Measurements from ENCODE around the gene CANX.

Gene CANX

DNA sequence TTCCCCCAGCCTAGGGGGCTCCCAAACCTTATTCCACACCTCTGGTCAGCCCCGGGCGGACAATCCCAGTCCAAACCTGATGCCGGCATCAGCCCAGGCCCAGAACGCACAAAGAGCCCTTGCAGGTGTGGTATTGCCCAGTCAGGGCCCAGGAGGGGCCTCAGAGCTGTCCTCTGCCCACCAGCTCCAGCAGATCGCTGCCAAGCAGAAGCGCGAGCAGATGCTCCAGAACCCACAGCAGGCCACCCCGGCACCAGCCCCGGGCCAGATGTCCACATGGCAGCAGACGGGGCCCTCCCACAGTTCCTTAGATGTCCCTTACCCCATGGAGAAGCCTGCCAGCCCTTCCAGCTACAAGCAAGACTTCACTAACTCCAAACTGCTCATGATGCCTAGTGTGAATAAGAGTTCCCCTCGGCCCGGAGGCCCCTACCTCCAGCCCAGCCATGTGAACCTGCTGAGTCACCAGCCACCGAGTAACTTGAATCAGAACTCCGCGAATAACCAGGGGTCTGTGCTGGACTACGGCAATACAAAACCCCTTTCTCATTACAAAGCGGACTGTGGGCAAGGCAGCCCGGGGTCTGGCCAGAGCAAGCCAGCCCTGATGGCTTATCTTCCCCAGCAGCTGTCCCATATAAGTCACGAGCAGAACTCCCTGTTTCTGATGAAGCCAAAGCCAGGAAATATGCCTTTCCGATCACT is 67.4 kb downstream of the CANX start:
- in situ Hi-C loops (cut with HindIII; ENCODE audit: low pct_unique_long_range_greater_than_20kb, low sequenced_read_pairs): no loop called here
- TF ChIP-seq JUND (IDR thresholded peaks at IDR 0.05; ENCODE audit: low read depth): no peak
- DNase-seq (ENCODE audit: low read depth in 1 of 2, low spot score in 1 of 2): no peak

DNA sequence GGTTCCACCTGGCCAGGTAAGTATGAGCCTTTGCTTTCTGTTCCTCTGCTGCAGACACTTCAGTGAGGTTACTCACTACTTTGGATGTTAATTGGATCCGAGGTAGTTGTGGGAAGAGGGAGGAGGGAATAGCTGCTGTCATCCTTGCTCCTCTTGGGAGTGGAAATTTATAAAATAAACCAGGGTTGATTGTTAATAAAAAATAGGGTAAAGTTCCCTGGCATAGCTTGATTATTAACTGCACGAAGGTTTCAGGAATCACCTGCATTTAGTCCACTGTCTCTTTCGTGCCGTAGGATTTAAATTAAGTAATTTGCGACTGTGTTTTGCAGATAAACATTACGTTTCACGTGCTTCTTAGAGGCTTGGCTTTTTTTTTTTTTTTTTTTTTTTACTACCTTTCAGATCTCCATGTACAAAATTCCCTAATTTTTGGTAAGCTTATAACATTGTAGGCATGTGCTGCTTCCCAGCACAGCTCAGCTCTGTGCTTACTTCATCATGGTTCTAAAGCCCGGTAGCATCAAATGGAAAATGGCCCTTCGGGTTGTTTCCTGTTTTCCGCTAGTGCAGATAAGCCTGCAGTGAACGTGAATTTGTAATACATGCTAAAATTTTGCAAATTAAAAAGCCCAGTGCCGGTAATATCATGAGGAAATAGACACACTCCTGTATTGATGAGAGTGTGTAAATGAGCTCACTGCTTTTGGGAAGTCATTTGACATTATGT is 68.1 kb downstream of the CANX start:
- no peak for TF ChIP-seq JUND (IDR thresholded peaks at IDR 0.05; ENCODE audit: low read depth)
- no peak for DNase-seq (ENCODE audit: low read depth in 1 of 2, low spot score in 1 of 2)
- in situ Hi-C loops (cut with HindIII; ENCODE audit: low pct_unique_long_range_greater_than_20kb, low sequenced_read_pairs): no loop called here

DNA sequence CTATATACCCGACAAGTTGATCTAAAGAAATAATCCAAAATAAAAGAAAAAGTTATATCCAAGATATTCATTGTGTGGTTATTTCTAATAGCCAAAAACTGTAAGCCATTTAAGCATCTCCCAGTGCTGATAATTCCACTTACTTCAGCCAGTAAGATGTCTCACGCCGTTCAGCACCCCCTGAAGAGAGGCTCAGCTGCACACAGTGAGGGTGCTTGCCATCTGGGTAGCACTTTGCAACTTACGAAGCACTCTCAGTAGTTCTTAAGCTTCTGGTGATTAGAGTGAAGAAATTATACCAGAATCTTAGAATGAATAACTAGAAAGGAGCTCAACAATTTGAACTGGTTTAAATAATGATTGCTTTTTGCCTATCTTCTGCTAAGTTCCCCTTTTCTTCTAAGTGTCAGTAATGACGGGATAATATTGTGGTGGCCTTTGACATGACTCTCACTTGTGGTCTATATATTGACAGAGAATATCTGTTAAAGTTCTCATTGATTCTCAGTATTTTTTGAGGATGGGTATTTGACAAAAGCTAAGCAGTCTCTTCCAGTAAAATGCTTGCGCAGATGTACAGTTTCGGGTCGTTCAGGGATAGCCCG is 68.8 kb downstream of the CANX start:
- in situ Hi-C loops (cut with HindIII; ENCODE audit: low pct_unique_long_range_greater_than_20kb, low sequenced_read_pairs): no loop called here
- TF ChIP-seq JUND (IDR thresholded peaks at IDR 0.05; ENCODE audit: low read depth): no peak
- DNase-seq (ENCODE audit: low read depth in 1 of 2, low spot score in 1 of 2): no peak

DNA sequence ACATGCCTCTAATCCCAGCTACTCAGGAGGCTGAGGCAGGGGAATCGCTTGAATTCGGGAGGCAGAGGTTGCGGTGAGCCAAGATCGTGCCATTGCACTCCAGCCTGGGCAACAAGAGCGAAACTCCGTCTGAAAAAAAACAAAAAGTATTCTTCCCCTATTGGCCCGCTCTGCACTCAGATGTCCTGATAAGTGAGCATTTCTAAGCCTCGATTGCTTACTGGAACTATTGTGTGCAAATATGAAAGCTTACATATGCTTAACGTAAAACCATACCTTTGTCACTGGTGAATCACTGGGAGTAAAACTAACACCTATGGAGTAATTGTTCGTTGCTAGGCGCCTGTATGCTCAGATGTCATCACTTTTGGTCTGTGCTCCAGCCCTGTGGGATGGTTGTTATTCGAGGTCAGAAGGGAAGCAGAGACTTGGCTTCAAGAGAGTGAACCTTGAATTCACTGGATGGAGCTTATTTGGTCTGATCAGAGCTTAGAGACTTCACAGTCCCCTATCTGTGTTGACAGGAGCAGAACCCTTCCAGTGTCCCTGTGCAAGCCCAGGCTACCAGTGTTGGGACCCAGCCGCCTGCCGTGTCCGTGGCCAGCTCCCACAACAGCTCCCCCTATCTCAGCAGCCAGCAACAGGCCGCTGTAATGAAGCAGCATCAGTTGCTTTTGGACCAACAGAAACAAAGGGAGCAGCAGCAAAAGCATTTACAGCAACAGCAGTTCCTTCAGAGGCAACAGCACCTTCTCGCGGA is 69.7 kb downstream of the CANX start:
- no peak for DNase-seq (ENCODE audit: low read depth in 1 of 2, low spot score in 1 of 2)
- no peak for TF ChIP-seq JUND (IDR thresholded peaks at IDR 0.05; ENCODE audit: low read depth)
- in situ Hi-C loops (cut with HindIII; ENCODE audit: low pct_unique_long_range_greater_than_20kb, low sequenced_read_pairs): no loop called here

DNA sequence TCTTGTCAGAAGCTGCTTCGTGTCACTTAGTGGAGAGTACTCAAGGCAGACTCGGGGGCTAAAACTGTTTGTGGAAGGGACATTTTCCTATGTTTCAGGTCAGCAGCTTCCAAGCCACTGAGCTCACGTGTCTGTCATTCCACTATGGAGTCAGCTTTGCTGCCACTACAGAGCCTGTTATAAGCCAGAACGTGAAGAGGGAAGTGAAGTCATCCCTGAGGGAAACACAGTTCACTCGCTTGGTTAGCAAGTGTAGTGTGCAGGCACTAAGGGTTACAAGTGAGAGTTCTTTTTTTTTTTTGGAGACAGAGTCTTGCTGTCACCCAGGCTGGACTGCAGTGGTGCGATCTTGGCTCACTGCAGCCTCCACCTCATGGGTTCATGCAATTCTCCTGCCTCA is 70.5 kb downstream of the CANX start:
- DNase-seq (ENCODE audit: low read depth in 1 of 2, low spot score in 1 of 2): no peak
- in situ Hi-C loops (cut with HindIII; ENCODE audit: low pct_unique_long_range_greater_than_20kb, low sequenced_read_pairs): no loop called here
- no peak for TF ChIP-seq JUND (IDR thresholded peaks at IDR 0.05; ENCODE audit: low read depth)

DNA sequence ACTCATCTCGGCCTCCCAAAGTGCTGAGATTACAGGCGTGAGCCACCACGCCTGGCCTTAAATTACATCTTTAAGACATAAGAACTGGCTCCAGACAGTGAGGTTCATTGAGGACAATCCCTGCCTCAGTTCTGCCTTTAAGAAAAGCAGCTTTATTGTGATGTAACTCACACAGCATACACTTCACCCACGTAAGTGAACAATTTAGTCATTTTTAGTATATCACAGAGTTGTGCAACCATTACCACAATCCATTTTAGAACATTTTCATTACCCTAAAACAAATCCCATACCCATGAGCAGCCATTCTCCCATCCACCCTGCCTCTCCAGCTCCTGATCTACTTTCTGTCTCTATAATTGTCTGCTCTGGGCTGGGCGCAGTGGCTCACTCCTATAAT is 71.0 kb downstream of the CANX start:
- no peak for TF ChIP-seq JUND (IDR thresholded peaks at IDR 0.05; ENCODE audit: low read depth)
- DNase-seq (ENCODE audit: low read depth in 1 of 2, low spot score in 1 of 2): no peak
- in situ Hi-C loops (cut with HindIII; ENCODE audit: low pct_unique_long_range_greater_than_20kb, low sequenced_read_pairs): no loop called here

DNA sequence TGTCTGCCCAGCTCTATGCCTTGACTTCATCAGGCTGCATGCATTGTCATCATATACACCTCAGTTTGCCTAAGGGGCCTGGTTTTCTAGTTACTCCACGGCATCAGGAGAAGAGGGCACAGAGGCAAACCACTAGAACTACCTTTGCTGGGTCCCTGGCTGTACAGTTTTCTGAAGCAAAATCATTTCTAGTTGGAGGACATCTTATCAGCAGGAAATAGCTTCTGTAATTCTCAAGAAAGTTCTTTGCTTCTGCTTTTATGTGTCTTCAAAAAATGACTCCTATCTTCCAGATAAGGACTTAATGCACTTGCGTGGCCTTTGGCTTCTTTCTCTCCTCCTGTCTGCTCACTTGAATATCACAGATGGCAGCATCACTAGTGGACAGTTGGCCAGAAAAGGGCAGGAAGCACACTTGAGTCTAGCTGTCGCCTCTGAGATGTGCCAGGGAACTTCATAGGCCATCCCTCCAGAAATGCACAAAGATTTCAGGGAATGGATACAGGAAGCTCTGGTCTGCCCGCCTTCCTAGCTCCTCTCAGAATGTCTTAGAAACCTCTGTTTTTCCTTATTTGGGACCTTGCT is 72.6 kb downstream of the CANX start:
- DNase-seq (ENCODE audit: low read depth in 1 of 2, low spot score in 1 of 2): no peak
- TF ChIP-seq JUND (IDR thresholded peaks at IDR 0.05; ENCODE audit: low read depth): no peak
- in situ Hi-C loops (cut with HindIII; ENCODE audit: low pct_unique_long_range_greater_than_20kb, low sequenced_read_pairs): no loop called here

DNA sequence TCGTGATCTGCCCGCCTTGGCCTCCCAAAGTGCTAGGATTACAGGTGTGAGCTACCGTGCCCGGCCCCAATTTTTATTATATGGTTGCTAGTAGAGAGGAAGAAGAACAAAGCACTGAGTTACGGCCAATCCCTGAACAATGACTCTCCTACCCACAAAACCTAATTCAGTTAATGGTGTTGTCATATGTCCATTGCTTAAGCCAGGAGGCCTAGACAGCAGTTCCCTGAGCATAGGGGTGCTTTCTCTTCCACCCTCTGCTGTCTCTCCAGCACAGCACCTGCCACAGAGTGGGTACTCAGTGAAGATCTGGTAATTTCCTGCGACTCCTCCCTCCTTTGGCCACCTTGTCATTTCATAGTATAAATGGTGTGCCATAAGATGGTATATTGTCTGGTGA is 73.6 kb downstream of the CANX start:
- in situ Hi-C loops (cut with HindIII; ENCODE audit: low pct_unique_long_range_greater_than_20kb, low sequenced_read_pairs): no loop called here
- no peak for DNase-seq (ENCODE audit: low read depth in 1 of 2, low spot score in 1 of 2)
- TF ChIP-seq JUND (IDR thresholded peaks at IDR 0.05; ENCODE audit: low read depth): no peak

DNA sequence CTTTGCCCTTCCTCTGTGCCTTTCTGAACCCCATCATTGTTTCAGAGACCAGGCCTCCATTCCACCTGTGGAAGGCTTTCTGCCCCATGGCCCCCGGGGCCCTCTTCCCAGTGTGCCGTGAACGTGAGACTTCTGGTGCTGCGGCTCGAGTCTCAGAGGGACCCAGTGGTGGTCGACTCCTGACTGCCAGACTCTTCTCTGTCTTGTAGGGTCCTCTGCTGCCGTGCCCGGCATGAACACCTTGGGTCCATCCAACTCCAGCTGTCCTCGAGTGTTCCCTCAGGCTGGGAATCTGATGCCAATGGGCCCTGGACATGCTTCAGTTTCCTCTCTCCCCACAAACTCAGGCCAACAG is 74.9 kb downstream of the CANX start:
- in situ Hi-C loops (cut with HindIII; ENCODE audit: low pct_unique_long_range_greater_than_20kb, low sequenced_read_pairs): no loop called here
- no peak for DNase-seq (ENCODE audit: low read depth in 1 of 2, low spot score in 1 of 2)
- TF ChIP-seq JUND (IDR thresholded peaks at IDR 0.05; ENCODE audit: low read depth): no peak

DNA sequence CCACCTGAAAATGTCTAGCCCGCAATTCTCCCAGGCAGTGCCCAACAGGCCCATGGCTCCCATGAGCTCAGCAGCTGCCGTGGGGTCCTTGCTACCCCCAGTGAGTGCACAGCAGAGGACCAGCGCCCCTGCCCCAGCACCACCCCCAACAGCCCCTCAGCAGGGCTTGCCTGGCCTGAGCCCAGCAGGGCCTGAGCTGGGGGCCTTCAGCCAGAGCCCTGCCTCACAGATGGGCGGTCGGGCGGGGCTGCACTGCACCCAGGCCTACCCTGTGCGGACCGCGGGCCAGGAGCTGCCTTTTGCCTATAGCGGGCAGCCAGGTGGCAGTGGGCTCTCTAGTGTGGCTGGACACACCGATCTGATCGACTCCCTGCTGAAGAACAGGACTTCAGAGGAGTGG is 75.7 kb downstream of the CANX start:
- TF ChIP-seq JUND (IDR thresholded peaks at IDR 0.05; ENCODE audit: low read depth): no peak
- in situ Hi-C loops (cut with HindIII; ENCODE audit: low pct_unique_long_range_greater_than_20kb, low sequenced_read_pairs): no loop called here
- DNase-seq (ENCODE audit: low read depth in 1 of 2, low spot score in 1 of 2): no peak

DNA sequence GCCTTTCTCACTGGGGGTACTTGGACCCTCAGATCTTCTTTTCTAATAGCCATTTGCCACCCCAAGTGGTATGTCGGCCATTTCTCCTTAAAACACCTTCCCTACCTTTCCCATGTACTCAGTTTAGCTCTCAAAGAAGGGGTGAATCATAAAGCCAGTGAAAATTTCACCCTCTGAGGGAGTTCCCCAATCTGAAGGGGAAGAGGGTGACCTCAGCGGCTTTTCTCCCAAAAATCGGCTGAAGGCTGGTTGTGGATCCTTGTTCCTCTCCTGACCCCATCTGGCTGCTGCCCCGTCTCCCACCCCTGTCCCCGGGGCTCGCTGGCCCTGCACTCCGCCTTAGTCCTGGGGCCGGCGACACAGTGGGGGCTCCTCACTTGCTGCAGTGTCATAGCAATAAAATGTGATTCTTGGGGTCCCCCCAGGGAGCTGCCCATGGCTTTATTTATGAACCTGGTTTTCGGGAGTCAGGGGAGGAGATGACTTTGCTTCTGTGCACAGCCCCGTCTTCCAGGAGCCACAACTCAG is 77.7 kb downstream of the CANX start:
- no peak for DNase-seq (ENCODE audit: low read depth in 1 of 2, low spot score in 1 of 2)
- TF ChIP-seq JUND (IDR thresholded peaks at IDR 0.05; ENCODE audit: low read depth): no peak
- in situ Hi-C loops (cut with HindIII; ENCODE audit: low pct_unique_long_range_greater_than_20kb, low sequenced_read_pairs): no loop called here

DNA sequence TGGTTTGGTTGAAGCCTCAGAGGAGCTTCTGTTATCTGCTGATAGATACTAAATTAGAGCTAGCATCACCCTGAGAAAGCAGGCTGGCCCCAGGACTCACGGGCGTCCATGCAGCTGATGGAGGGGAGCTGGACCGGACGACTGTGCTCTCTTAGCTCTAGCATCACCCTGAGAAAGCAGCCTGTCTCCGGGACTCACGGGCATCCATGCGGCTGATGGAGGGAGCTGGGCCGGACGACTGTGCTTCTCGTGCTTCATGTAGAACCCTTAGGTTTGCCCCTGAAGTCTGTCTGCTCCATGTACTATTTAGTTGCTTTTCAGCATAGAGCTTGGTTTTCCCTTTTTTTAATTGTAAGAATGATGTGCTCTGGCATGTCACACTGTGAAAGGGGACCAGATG is 78.7 kb downstream of the CANX start:
- in situ Hi-C loops (cut with HindIII; ENCODE audit: low pct_unique_long_range_greater_than_20kb, low sequenced_read_pairs): no loop called here
- no peak for DNase-seq (ENCODE audit: low read depth in 1 of 2, low spot score in 1 of 2)
- TF ChIP-seq JUND (IDR thresholded peaks at IDR 0.05; ENCODE audit: low read depth): no peak

All from T47D (cell line).